Activated CD4-positive, CD25-positive, alpha-beta regulatory T cell treated with anti-CD3 and anti-CD28 coated beads, Interleukin-2, amount 50 U/mL, for 24 hours (primary cell): ENCODE data around the gene ALDH8A1.
"Not testable (repeated sequence)": the region's sequence is repeated elsewhere in the genome, so short reads cannot be mapped to it uniquely, and the experiment has no call there.

Source experiments
- ATAC-seq, 2 donors: fragments of 150-1000 bp; cut with Tn5 transposase; one replicate each; pipeline ENCODE4 v1.10.0; 2021; ENCODE audit warnings: mild to moderate bottlenecking in 1 of 2, moderate library complexity in 1 of 2

ALDH8A1 gene

DNA sequence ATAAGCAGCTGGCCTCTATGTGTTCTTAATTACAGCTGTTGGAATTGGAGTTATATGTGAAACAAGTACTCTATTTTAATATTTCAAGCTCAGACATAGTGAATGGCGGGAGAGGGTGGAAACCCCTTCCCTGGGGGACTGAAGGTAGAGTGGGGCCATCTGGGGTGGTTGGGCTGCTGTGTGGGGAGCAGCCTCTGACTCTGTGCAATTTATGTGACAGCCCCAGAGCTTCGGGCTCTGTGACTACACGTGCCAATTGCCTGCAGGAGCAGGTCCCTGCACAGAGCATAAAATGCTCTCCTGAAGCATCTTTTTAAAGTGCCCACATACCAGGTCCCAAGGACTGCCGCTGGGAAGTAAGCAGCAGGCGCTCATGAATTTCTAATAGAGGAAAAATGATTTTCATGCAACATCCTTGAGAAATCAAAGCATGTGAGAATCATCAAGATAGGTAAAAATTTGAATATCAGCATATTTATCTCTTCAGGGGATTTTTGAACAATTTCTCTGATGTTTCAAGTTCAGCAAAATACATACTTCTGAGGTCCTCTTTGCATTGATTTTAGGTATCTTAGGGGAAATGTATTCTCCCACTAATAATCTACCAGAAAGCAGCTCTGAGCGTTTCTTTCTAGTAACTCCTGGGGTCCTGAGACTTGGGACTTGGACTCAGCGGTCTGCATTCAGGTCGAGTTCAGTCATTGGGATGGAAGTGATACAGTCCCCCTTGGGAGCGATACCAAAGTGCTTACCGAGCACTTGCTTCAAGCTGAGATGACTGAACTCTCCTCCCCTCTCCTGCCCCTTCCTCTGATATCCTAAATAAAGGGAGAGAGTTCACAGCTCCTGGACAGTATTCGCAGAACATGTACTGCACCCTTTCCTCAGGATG lies 40.0 kb downstream of the ALDH8A1 start:
- no peak for ATAC-seq

DNA sequence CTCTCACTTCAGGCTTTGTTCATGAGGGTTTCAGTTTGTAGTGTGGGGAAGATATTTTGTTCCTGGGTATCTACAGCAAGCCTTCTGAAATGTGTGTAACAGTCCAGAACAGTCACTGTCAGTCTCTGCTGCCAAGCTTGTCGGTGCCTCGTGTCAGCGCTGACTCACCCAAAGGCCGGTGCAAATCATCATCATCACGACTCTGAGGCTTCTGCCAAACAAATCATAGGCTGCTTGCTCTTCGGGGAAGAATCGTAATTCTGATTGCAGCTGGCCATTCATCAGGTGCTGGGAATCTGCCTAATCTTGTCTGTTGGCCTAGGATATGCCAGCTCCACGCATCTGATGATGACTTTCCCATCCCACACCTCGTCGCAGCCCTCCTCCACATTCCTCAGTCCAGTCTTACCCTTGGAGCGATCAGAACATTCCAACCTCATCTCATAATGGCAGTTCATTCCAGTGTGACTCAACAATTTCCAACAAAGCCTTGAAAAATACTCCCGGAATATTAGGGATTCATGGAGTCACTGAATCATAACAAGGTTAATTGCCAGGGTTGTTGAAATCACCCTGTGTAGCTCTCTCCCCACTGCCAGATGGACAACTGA lies 40.9 kb downstream of the ALDH8A1 start:
- ATAC-seq, result no peak

- ATAC-seq, result not testable (repeated sequence)
These were observed 45.2 kb downstream of the ALDH8A1 start for GRCh38 chr6:134904731-134905130.

- ATAC-seq, result no peak
These were observed 46.5 kb downstream of the ALDH8A1 start for GRCh38 chr6:134903448-134903847.

GRCh38 chr6:134902936-134903335 lies 47.0 kb downstream of the ALDH8A1 start:
- ATAC-seq, result no peak

DNA sequence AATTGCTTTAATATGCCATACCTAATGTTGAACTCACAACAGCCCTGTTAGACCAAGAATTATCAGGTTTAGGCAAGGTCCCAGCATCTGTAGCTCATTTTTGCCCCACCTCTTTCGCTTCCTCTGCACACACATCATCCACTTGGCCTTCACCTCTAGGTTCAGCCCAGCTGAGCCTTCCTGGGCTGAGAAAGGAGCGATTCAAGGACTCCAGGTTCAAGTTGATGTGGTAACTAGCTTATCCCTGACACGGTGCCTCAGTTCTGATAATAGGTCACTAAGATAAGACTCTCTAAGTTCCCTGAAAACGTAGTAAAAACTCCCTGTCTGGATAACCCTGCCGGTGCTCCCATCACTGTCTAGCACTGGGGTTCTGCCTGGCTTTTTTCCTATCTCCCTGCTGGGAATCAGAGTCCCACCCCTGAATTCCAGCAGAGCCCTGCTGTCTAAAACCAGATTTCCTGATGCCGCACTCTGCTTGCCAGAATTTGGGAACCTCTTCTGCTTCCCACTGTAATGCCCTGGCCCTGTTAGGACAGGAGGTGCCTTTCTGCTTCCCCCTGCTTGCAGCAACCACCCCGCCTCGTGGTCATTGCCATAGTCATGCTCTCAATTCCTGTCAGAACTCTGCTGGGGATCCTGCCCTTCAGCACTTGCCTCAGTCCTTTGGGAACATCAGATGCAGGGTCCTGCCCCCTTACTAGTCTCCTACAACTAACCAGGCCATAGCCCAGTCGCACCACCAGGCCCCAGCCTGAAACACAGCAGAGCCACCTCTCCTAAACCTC lies 47.6 kb downstream of the ALDH8A1 start:
- ATAC-seq, result no peak

DNA sequence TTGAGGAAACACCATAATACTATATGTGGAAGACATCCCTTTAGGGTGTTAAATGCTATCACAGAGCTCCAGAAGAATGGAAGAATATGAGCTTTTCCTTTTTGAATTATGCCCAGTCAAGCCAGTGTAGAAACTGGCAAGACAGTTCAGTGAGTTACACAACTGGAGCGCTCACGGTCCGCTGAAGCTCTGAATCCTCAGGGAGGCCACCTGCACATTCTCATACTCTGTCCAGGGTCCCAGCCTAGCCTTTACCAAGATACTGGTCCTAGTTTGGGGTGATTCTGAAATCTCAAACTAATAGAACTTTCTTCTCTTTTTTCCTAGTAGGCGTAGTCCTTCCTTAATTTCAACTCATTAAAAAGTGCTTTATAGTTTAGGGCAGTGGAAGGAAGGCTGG lies 51.3 kb downstream of the ALDH8A1 start:
- no peak for ATAC-seq

DNA sequence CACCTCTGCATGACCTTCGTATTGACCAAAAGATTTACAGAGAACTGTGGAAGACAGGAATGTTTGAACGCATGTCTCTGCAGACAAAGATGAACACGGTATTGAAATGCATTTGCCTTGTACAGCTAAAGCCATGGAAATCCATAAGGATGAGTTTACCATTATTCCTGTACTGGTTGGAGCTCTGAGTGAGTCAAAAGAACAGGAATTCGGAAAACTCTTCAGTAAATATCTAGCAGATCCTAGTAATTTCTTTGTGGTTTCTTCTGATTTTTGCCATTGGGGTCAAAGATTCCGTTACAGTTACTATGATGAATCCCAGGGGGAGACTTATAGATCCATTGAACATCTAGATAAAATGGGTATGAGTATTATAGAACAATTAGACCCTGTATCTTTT lies 51.7 kb downstream of the ALDH8A1 start:
- not testable (repeated sequence) for ATAC-seq

GRCh38 chr6:134896910-134897309 lies 53.0 kb downstream of the ALDH8A1 start:
- no peak for ATAC-seq

DNA sequence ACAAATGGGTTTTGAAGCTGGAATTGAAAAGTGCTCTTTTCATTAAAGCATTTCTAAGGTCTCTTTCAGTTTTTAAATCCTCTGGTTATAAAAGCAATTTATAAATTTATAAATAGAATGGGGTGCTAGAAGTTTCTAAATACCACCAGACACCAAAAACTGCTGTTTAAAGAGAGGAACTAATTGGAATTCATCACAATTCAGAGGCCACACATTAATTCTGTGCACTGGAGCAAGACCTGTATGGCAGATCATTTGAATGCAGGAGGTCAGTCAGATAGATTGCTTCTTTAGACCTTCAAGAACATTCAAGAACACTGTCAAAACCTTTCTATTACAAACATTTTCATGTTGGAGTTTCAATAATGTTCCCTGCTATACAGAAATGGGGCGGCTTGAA lies 55.1 kb downstream of the ALDH8A1 start:
- ATAC-seq, result no peak

DNA sequence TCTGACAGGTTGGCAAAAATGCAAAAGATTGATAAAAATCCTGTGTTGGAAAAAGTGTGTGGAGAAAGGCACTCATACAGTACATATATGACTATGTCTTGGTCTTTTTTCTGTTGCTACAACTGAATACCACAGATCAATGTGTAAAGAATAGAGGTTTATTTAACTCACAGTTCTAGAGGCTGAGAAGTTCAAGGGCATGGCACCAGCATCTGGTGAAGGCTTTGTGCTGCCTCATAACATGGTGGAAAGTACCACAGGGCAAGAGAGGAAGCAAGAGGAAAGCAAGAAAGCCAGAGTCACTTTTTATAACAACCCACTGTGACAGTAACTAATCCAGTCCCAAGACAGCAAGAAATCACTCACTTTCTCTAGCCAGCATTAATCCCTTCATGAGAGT lies 57.5 kb downstream of the ALDH8A1 start:
- ATAC-seq, result no peak

DNA sequence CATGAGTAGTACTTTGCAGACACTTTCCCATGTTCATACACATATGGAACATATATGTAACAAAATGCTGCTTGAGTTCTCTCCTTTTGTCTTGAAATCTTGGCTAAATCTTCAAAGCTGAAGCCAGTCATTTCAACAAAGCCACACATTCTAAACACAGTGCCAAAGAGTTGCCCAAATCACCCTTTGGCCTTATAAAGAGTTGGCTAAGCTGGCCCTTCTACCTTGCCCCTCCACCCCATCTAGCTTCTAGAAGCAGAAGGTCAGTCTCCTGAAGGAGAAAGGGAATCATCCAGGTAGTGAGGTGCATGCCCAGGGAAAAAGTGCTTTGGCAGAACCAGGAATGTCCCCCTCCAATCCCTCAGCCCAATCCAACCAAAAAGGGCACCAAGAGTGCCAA lies 58.3 kb downstream of the ALDH8A1 start:
- no peak for ATAC-seq

DNA sequence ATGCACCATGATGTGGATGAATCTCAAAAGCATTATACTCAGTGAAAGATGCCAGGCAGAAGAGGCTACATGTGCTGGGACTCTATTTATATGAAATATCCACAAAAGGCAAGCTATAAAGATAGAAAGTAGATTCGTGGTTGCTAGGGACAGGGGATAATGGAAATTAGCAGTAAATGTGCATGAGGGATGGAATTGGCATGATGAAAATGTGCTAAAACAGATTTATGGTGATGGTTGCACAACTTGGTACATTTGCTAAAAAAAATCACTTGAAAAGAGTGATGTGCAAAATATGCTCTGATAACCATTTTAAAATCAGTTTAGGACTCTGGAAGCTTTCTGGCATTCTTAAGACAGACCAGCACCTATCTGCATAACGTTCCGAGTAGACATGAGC lies 61.6 kb downstream of the ALDH8A1 start:
- no peak for ATAC-seq

- no peak for ATAC-seq
These were observed 65.1 kb downstream of the ALDH8A1 start for GRCh38 chr6:134884752-134885151.

GRCh38 chr6:134883314-134883713 lies 66.6 kb downstream of the ALDH8A1 start:
- no peak for ATAC-seq

DNA sequence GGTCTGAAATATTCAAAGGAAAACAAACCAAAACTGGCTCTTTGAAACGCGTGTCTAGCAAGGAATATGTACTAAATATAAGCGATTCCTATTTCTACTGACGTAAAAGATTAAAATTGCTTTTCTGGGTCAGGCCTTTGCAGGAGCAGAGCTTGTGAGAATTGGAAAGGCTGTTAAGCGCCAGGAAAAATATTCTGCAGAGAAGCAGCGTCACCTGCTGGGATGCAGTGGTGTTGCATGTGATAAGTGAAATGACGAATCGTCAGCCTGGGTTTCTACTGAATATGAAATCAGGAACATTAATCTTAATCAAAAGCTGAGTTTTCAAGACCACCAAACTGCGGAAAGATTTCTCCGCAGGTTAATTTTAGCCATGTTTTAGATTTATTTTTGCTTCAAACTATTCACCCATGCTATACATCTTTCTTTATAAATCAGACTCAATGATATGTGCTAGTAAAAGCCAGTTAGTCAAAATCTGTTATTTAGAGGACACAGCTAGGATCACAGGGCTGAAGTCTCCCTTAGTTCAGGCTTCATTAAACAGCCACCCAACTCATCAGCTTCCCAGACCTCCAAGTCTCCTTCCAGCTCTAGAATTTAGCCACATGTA lies 67.4 kb downstream of the ALDH8A1 start:
- ATAC-seq, result no peak

- no peak for ATAC-seq
These were observed 69.3 kb downstream of the ALDH8A1 start for GRCh38 chr6:134880487-134881190.

DNA sequence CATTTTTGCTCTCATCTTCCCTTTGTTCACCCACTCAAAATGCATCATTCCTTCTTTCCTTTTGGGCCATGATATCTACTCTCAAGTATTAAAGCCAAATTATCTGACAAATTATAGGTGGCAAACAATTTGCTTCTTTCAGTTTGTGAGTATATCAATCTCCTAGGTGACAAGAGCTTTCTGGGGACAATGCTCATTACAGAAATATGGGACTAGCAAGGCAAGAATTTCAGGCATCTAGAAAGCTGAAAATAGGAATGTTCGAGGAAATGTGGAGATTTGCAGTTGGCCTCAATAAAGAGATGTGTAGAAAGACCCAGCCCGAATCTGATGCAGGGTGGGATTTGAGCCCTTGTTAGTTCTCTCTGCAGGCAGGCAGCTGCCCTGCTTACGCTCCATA lies 71.8 kb downstream of the ALDH8A1 start:
- ATAC-seq, result no peak

- ATAC-seq, result no peak
These were observed 74.5 kb downstream of the ALDH8A1 start for GRCh38 chr6:134875367-134875766.

GRCh38 chr6:134873500-134874388 lies 76.2 kb downstream of the ALDH8A1 start:
- ATAC-seq, result peak in 1 of 2 donors; percentile 49
